OCI-LY7 (cell line): ENCODE results near the gene RAB7A. TPM values are rescaled to one million over a fixed set of nuclear protein-coding genes. Genes with fewer than 3 reads are reported as not detected.
A peak's percentile ranks its signal among the peaks of the same experiment; 100 is the strongest.

Experiments used
- BruUV-seq: library from RNA; stranded (reverse); fragments of 400-500 nt; replicated peaks from 2 replicates; lab custom pipeline; 2021; lab: Mats Ljungman, UMichigan
- CTCF ChIA-PET: fragments of 300-600 bp; sonication (Branson Sonifier 250); formaldehyde crosslinking; loops from one replicate; lab custom pipeline; 2022; ENCODE audit warnings: antibody characterized with exemption; ENCODE audit not compliant: unreplicated experiment; lab: Charles Lee
- POLR2A ChIA-PET: fragments of 300-600 bp; sonication (Branson Sonifier 250); formaldehyde crosslinking; loops from one replicate; lab custom pipeline; 2022; ENCODE audit warnings: antibody characterized with exemption; lab: Charles Lee
- DNase-seq: peaks from one replicate; pipeline ENCODE4 v3.0.0-alpha.2; 2015; ENCODE audit warnings: low spot score
- H2AFZ ChIP-seq: fragments of 200-600 bp; sonication (generic), shearing (Covaris generic); 2 replicates; pipeline ENCODE4 v1.6.1; 2014; ENCODE audit warnings: mild to moderate bottlenecking, antibody characterized with exemption, low read length, moderate library complexity
- H3K27ac ChIP-seq: fragments of 200-600 bp; sonication (generic); 2 replicates; pipeline ENCODE4 v1.5.1; 2014; ENCODE audit warnings: mixed run types, low read depth, mild to moderate bottlenecking, moderate library complexity, low read length, inconsistent platforms; ENCODE audit not compliant: poor library complexity, severe bottlenecking
- H3K36me3 ChIP-seq: fragments of 200-600 bp; sonication (generic); 2 replicates; pipeline ENCODE4 v1.6.1; 2014; ENCODE audit warnings: mild to moderate bottlenecking, antibody characterized with exemption, low read length, moderate library complexity, mixed read lengths; ENCODE audit not compliant: insufficient read depth
- H3K4me1 ChIP-seq: fragments of 200-600 bp; sonication (generic); 2 replicates; pipeline ENCODE4 v1.5.1; 2014; ENCODE audit warnings: mild to moderate bottlenecking, low read length; ENCODE audit not compliant: insufficient read depth, poor library complexity, severe bottlenecking
- H3K4me2 ChIP-seq: fragments of 200-600 bp; sonication (generic); 2 replicates; pipeline ENCODE4 v1.6.1; 2014; ENCODE audit warnings: mild to moderate bottlenecking, low read length
- H3K4me3 ChIP-seq: fragments of 200-600 bp; sonication (generic); 2 replicates; pipeline ENCODE4 v1.5.1; 2014; ENCODE audit warnings: mild to moderate bottlenecking, low read depth, low read length; ENCODE audit not compliant: poor library complexity, severe bottlenecking
- H3K79me2 ChIP-seq: fragments of 200-600 bp; sonication (generic); 2 replicates; pipeline ENCODE4 v1.6.1; 2016; ENCODE audit warnings: low read depth, mild to moderate bottlenecking, low read length, moderate library complexity, mixed read lengths; ENCODE audit not compliant: insufficient read depth
- H3K9me2 ChIP-seq: fragments of 200-600 bp; sonication (generic); 2 replicates; pipeline ENCODE4 v1.6.1; 2016; ENCODE audit warnings: mild to moderate bottlenecking, low read length, mixed read lengths; ENCODE audit not compliant: insufficient read depth
- H3K9me3 ChIP-seq: fragments of 200-600 bp; sonication (generic); 2 replicates; pipeline ENCODE4 v1.6.1; 2014; ENCODE audit warnings: mild to moderate bottlenecking, mixed run types, low read length, mixed read lengths
- H4K20me1 ChIP-seq: fragments of 200-600 bp; sonication (generic); 2 replicates; pipeline ENCODE4 v1.6.1; 2014; ENCODE audit warnings: mild to moderate bottlenecking, antibody characterized with exemption, low read length, moderate library complexity, mixed read lengths; ENCODE audit not compliant: insufficient read depth
- EZH2phosphoT487 ChIP-seq: fragments of 200-600 bp; sonication (generic); IDR thresholded peaks from 2 replicates; pipeline ENCODE4 v1.6.1; 2018; ENCODE audit warnings: low read depth, borderline replicate concordance, mild to moderate bottlenecking, mixed run types, antibody characterized with exemption, low read length, moderate library complexity, mixed read lengths
- intact Hi-C: fragments of 100-400 bp; cut with micrococcal nuclease; formaldehyde crosslinking; loops from one replicate; pipeline ENCODE4 v1.10.0; 2022; ENCODE audit not compliant: unreplicated experiment
- total RNA-seq, 2 experiments: library from RNA; depleted of rRNA in 1 of 2; stranded (reverse); fragments of >200 nt in 1 of 2; shearing (Covaris generic) in 1 of 2; gene quantifications; 2 replicates each; pipeline ENCODE4 v1.2.3, GENCODE V29; 2014 to 2022
- TF ChIP-seq, protein P1 (sequence below): fragments of 200-600 bp; sonication (generic); conservative IDR thresholded peaks from 2 replicates; pipeline ENCODE4 v1.5.1; 2014; ENCODE audit warnings: mild to moderate bottlenecking, antibody characterized with exemption, low read length, moderate library complexity, mixed read lengths

The RAB7A gene
- total RNA-seq, 2 experiments from 2014 or later = 24.5 to 143 TPM

GRCh38 chr3:128698211-128699047 is 27.6 kb upstream of the RAB7A start:
- no TSS peak for BruUV-seq
- intact Hi-C loops = no loop called here
- H3K27ac ChIP-seq = no peak overlapping the region

GRCh38 chr3:128701342-128702212 is 24.4 kb upstream of the RAB7A start:
- no peak overlapping the region for H3K4me3 ChIP-seq
- DNase-seq = no peak
- no peak for TF ChIP-seq EZH2phosphoT487
- TF ChIP-seq, protein P1, sequence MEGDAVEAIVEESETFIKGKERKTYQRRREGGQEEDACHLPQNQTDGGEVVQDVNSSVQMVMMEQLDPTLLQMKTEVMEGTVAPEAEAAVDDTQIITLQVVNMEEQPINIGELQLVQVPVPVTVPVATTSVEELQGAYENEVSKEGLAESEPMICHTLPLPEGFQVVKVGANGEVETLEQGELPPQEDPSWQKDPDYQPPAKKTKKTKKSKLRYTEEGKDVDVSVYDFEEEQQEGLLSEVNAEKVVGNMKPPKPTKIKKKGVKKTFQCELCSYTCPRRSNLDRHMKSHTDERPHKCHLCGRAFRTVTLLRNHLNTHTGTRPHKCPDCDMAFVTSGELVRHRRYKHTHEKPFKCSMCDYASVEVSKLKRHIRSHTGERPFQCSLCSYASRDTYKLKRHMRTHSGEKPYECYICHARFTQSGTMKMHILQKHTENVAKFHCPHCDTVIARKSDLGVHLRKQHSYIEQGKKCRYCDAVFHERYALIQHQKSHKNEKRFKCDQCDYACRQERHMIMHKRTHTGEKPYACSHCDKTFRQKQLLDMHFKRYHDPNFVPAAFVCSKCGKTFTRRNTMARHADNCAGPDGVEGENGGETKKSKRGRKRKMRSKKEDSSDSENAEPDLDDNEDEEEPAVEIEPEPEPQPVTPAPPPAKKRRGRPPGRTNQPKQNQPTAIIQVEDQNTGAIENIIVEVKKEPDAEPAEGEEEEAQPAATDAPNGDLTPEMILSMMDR = no peak
- no peaks in the 10 kb centered on the region for H3K79me2 ChIP-seq
- no TSS peak for BruUV-seq
- peak overlapping the region; percentile 59 for H2AFZ ChIP-seq
- no peaks in the 10 kb centered on the region for H3K9me3 ChIP-seq
- H3K4me2 ChIP-seq = peak overlapping the region; percentile 4; the same call in 1 of the 2 replicates
- intact Hi-C loops = no loop called here
- no peak overlapping the region for H3K27ac ChIP-seq
- CTCF ChIA-PET = no interaction called here
- H3K36me3 ChIP-seq = no peaks in the 10 kb centered on the region
- H4K20me1 ChIP-seq = no peaks in the 10 kb centered on the region
- H3K9me2 ChIP-seq = no peaks in the 10 kb centered on the region
- peaks cover 14% of the 10 kb centered on the region for H3K4me1 ChIP-seq
- POLR2A ChIA-PET = no interaction called here

More at GRCh38 chr3:128698211-128699047, 27.6 kb upstream of the RAB7A start:
- Histone ChIP-seq H2AFZ (no peak overlapping the region), H3K9me3 (no peaks in the 10 kb centered on the region), H3K4me2 (no peak overlapping the region), H3K79me2 (no peaks in the 10 kb centered on the region), H3K9me2 (no peaks in the 10 kb centered on the region), H3K4me1 (peaks cover 14% of the 10 kb centered on the region), H4K20me1 (no peaks in the 10 kb centered on the region), H3K4me3 (no peak overlapping the region), H3K36me3 (no peaks in the 10 kb centered on the region)
- no peak for TF ChIP-seq EZH2phosphoT487
- TF ChIP-seq, protein P1 = no peak
- no peak for DNase-seq
- CTCF ChIA-PET = no interaction called here
- POLR2A ChIA-PET = no interaction called here
